Heart left ventricle (tissue), 13 donors: ENCODE measurements around the gene TRAPPC3.

ENCODE experiments used
- POLR2A ChIP-seq, 2 donors: fragments of 450-650 bp; IDR thresholded peaks; one replicate each; pipeline ENCODE4 v1.6.1; 2017; ENCODE audit warnings: antibody characterized with exemption in 2 of 2, mild to moderate bottlenecking in 2 of 2, moderate library complexity in 2 of 2
- TF ChIP-seq, protein P1 (sequence below), 12 donors: fragments of 200-600 bp; sonication (generic) in 4 of 12; IDR thresholded peaks; one replicate each; pipeline versions ENCODE4 v1.5.0 to v1.8.0; 2018 to 2022; ENCODE audit warnings: antibody characterized with exemption in 12 of 12, mild to moderate bottlenecking in 5 of 12
- donor health status: ischemic (EF 13 %, LVEDD 7.1; RV severe dilation, severe dysfunction).
- donor health status: DM: no; HTN: yes; CAD: no.
- donor health status: DM: no; HTN: no; CAD: no.
- donor health status: ischemic (EF 25% LVEDD 6.9; RV normal size, moderate dysfunction).
- donor health status: ischemic (EF 25% LVEDD 5.7; RV mildly dilated, moderate dysfunction).
- donor health status: ischemic (EF 35%, LVEDD 5.7; RV mildly dilated, moderate dysfunction).
- donor health status: nonischemic (EF 11% LVEDD 7.7; RV severe dilation, severe dysfunction).
- donor health status: DM: yes; HTN: yes; CAD: no.
- donor health status: PGD.
- donor health status: ischemic (EF 29% LVEDD 5.4; RV normal size, mild dysfunction).
- donor health status: nonischemic (EF 23%, LVEDD 6.1; RV moderate dilation, normal function).

DNA sequence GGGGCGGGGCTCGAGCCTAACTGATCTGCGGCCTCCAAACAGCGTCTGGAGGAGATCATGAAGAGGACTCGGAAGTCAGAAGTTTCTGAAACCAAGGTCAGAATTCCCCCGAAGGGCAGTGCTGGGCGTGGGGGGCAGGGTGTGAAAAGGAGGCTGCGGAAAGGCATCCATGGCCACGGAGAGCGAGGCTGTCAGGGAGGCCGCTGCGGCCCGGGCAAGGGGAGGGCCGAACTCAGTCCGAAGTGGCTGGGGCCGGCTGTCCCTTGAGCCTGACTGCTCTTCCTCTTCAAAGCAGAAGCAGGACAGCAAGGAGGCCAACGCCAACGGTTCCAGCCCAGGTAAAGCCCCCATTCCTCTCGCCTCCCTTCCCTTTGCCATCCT, 29.9 kb upstream of the TRAPPC3 start:
- TF ChIP-seq, protein P1, sequence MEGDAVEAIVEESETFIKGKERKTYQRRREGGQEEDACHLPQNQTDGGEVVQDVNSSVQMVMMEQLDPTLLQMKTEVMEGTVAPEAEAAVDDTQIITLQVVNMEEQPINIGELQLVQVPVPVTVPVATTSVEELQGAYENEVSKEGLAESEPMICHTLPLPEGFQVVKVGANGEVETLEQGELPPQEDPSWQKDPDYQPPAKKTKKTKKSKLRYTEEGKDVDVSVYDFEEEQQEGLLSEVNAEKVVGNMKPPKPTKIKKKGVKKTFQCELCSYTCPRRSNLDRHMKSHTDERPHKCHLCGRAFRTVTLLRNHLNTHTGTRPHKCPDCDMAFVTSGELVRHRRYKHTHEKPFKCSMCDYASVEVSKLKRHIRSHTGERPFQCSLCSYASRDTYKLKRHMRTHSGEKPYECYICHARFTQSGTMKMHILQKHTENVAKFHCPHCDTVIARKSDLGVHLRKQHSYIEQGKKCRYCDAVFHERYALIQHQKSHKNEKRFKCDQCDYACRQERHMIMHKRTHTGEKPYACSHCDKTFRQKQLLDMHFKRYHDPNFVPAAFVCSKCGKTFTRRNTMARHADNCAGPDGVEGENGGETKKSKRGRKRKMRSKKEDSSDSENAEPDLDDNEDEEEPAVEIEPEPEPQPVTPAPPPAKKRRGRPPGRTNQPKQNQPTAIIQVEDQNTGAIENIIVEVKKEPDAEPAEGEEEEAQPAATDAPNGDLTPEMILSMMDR (IDR thresholded peaks at IDR 0.05), result no peak
- no peak for TF ChIP-seq POLR2A (IDR thresholded peaks at IDR 0.05)
